ENCODE data around the gene HBZ.
"Not testable (repeated sequence)": the region's sequence is repeated elsewhere in the genome, so short reads cannot be mapped to it uniquely, and the experiment has no call there.

Gene HBZ

GRCh38 chr16:133716-134115 lies 18.7 kb upstream of the HBZ start:
- no peak for DNase-seq (ENCODE audit: low read depth in 2 of 2)

GRCh38 chr16:138049-138417 lies 14.4 kb upstream of the HBZ start:
- peak in 1 of 2 donors; percentile 22 for DNase-seq (ENCODE audit: low read depth in 2 of 2)

DNA sequence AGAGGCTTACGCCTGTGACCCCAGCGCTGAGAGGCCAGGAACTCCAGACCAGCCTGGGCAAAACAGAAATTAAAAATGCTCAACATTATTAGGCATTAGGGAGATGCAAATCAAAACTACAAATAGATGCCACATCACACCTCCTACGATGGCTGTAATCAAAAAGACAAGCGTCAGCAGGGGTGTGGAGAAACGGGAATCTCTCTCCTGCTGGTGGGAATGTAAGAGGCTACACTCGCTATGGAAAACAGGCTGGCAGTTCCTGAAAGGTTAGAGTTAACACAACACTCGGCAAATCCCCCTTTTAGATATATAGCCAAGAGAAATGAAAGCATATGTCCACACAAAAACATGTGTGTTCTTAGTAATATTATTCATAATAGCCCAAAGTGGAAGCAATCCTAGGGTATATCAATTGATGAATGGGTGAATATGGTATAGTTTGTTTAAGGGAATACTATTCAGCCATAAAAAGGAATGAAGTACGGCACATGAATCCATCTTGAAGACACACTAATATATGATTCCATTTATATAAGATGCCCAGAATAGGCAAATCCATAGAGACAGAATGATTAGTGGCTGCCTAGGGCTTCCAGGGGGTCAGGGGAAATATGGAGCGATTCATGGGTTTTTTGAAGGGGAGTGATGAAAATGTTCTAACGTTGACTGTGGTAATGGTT lies 12.1 kb upstream of the HBZ start:
- no peak for DNase-seq (ENCODE audit: low read depth in 2 of 2)

- no peak for DNase-seq (ENCODE audit: low read depth in 2 of 2)
Measured at GRCh38 chr16:142405-142967, 10.0 kb upstream of the HBZ start.

- no peak for DNase-seq (ENCODE audit: low read depth in 2 of 2)
Measured at GRCh38 chr16:143047-143446, 9.4 kb upstream of the HBZ start.

DNA sequence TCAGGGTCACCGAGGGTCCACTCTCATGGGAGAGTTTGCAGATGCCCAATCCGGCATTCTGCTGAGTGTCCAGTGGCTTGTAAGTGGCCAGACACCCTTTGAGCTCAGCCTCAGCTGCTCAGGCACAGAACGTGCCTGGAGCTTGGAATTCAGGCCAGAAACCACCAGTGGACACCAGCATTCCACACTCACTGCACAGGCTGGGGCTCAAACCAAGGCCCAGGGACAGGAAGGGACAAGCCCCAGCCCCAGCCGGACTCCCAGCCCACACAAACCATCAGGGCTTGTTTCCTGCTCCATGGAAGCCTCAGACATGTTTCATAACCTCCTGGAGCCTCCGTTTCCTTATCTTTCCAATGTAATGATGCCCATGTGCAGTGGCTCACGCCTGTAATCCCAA lies 9.0 kb upstream of the HBZ start:
- DNase-seq (ENCODE audit: low read depth in 2 of 2), result no peak

GRCh38 chr16:144797-145252 lies 7.6 kb upstream of the HBZ start:
- no peak for DNase-seq (ENCODE audit: low read depth in 2 of 2)

DNA sequence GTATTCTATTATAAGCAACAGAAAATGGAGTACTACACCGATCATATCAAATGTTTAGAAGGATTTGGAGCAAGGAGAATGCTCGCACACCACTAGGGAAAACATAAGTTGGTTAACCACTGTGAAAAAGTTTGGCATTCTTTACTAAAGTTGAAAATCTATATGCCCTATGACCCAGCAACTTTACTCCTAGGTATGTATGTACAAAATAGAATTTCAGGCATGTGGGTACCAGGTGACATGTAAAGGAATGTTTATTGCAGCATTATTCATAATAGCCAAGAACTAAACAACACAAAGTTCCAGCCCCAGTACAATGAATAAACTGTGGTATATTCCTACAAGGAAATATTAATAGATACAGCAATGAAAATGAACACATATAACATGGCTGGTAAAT lies 5.8 kb upstream of the HBZ start:
- DNase-seq (ENCODE audit: low read depth in 2 of 2), result no peak

DNA sequence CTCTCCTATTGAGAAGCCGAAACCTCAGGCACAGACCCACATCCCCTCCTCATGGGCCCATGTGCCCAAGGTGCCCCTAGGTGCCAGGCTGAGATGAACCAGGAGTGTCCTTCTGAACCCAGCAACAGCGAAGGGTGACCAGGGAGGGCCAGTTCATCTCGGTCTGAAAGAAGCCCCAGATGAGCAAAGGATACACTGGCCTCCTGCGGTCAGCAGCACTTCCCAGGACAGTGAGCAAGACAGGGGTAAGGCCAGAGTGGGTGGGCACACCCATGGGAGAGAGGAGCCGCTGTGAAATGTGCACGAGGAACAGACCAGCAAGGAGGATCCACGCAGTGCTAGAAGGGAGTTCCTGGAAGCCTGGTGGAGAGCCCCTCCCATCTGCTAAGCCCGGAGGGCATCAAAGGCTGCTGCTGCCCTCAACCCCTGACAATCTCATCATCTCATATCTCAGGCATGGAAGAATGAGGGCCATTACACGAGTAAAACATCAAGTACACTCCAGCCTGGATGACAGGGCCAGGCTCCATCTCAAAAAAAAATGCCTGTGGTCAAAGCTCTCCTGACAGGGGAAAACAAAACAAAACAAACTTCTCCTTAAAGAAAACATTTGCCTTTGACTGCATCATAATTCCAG lies 3.3 kb upstream of the HBZ start:
- DNase-seq (ENCODE audit: low read depth in 2 of 2), result no peak

- not testable (repeated sequence) for DNase-seq (ENCODE audit: low read depth in 2 of 2)
Measured at GRCh38 chr16:153129-153521, 681 bp downstream of the HBZ start.

GRCh38 chr16:153550-154216 lies 1.2 kb downstream of the HBZ start:
- not testable (repeated sequence) for DNase-seq (ENCODE audit: low read depth in 2 of 2)

- no peak for DNase-seq (ENCODE audit: low read depth in 2 of 2)
Measured at GRCh38 chr16:154217-155030, 2.0 kb downstream of the HBZ start.

DNA sequence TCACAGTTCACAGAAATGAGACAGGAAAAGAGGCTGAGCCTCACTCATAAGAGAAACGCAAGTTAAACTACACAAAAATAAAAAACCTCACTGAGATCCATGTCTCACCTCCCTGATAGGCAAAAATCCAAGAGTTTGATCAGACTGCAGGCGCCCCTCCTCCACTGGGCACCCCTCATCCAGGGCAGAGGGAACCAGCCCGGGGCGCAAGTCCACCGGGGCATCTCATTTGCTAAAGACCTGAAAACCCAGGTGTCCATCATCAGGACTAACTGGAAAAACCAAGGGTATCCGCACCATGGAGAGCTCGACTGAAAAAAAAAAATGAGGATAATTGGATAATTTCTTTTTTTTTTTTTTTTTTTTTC lies 2.6 kb downstream of the HBZ start:
- DNase-seq (ENCODE audit: low read depth in 2 of 2), result no peak

- no peak for DNase-seq (ENCODE audit: low read depth in 2 of 2)
Measured at GRCh38 chr16:159136-159849, 6.8 kb downstream of the HBZ start.

DNA sequence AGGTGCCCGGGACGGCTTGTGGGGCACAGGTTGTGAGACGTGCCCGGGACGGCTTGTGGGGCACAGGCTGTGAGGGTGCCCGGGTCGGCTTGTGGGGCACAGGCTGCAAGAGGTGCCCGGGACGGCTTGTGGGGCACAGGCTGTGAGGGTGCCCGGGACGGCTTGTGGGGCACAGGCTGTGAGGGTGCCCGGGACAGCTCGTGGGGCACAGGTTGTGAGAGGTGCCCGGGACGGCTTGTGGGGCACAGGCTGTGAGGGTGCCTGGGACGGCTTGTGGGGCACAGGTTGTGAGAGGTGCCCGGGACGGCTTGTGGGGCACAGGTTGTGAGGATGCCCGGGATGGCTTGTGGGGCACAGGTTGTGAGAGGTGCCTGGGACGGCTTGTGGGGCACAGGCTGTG lies 7.8 kb downstream of the HBZ start:
- DNase-seq (ENCODE audit: low read depth in 2 of 2), result not testable (repeated sequence)

DNA sequence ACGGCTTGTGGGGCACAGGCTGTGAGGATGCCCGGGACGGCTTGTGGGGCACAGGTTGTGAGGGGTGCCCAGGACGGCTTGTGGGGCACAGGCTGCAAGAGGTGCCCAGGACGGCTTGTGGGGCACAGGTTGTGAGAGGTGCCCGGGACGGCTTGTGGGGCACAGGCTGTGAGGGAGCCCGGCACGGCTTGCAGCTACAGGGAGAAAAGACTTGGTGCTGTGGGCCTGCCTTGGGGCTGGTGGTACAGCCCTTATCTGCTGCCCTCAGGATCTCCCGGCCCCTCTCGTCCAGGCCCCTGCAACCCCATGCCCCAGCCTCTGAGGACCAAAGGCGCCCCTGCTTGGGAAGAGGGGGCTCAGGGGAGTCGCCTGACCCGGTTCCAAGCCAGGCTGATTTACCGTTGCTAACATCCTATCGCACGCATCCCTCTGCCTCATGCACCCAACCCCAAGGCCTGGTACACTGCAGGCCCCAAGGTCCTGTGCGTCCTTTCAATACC lies 8.3 kb downstream of the HBZ start:
- no peak for DNase-seq (ENCODE audit: low read depth in 2 of 2)

DNA sequence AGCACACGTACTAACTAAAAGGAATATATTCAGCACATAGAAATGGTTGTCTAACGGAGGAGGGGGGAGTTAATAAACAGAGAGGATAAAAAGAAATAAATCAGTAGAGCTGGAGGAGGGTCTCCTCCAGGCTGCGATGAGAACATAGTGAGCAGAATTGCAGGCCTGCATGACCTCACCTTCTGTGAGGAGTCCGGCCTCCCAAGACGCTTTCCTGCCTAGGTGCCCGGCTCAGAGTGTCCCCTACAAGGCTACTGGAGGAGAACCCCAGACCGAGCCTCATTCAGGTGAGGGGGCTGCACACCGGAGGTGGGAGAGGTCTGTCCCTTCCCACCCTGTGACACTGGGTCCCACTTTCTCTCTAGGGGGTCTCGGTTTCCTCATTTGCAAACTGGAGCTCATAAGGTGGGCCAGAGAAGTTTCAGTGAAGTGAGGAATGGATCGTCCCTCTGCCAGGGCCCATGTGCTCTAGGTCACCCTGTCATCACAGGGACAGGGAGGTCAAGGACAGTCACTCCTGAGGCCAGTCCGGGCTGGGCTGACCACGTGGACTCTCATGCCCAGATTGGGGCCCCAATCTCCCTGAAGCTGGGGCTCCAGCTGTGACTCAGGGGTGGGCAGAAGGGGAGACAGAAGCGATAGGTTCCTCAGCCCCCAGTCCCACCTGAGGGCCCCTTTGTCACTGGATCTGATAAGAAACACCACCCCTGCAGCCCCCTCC lies 10.0 kb downstream of the HBZ start:
- no peak for DNase-seq (ENCODE audit: low read depth in 2 of 2)

- DNase-seq (ENCODE audit: low read depth in 2 of 2), result not testable (repeated sequence)
Measured at GRCh38 chr16:163139-163538, 10.7 kb downstream of the HBZ start.

GRCh38 chr16:163696-164095 lies 11.3 kb downstream of the HBZ start:
- DNase-seq (ENCODE audit: low read depth in 2 of 2), result not testable (repeated sequence)

DNA sequence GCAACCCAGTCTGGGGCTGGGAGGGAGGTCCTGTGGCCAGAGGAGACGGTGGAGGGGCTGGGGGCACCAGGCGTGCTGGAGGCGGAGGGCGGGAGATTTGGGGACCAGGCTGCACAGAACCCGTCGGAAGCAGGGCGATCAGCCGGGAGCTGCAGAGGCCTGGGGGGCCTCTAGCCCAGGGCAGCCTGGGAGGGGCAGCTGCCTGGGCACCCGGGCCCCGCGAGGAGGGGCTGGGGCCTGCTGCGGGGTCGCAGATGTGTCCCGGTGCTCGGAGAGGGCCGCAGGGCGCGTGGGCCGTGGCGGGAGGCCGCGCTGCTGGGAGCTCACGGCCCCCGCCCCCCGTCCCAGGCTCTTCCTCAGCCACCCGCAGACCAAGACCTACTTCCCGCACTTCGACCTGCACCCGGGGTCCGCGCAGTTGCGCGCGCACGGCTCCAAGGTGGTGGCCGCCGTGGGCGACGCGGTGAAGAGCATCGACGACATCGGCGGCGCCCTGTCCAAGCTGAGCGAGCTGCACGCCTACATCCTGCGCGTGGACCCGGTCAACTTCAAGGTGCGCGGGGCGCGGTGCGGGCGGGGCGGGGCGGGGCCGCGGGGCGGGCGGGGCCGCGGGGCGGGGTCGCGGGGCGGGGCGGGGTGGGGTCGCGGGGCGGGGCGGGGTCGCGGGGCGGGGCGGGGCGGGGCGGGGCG lies 11.8 kb downstream of the HBZ start:
- not testable (repeated sequence) for DNase-seq (ENCODE audit: low read depth in 2 of 2)
